ENCODE measurements around the gene NAV2. TPM values are rescaled to one million over a fixed set of nuclear protein-coding genes. Genes with fewer than 3 reads are reported as not detected.
"Not testable (repeated sequence)": the region's sequence is repeated elsewhere in the genome, so short reads cannot be mapped to it uniquely, and the experiment has no call there.

Gene NAV2
- total and polyA plus RNA-seq, 5 experiments from 2014 or later, result 0.06 to 4.2 (median 1.1) TPM; not detected in 1

- Mint-ChIP-seq H3K4me3 (peak overlapping the region in 1 of 10 donors; percentile 21), H3K27me3 (peaks cover 5 to 32% (median 27%) of the 10 kb centered on the region in 5 donors), H3K36me3 (peaks cover 0 to 3% (median 0%) of the 10 kb centered on the region in 3 donors), H3K9me3 (no peaks in the 10 kb centered on the region), H3K4me1 (peaks cover 2 to 10% (median 8%) of the 10 kb centered on the region in 4 donors), H3K27ac (no peak overlapping the region)
- ATAC-seq (no peak), DNase-seq (no peak)
- POLR2A ChIA-PET, result no interaction called here
Observed at GRCh38 chr11:19952911-19953310, 240.3 kb downstream of the NAV2 start.

GRCh38 chr11:19953336-19953735 is 240.7 kb downstream of the NAV2 start:
- Mint-ChIP-seq H3K4me3 (peak overlapping the region in 1 of 10 donors; percentile 21), H3K27ac (no peak overlapping the region), H3K27me3 (peaks cover 5 to 35% (median 27%) of the 10 kb centered on the region in 5 donors), H3K36me3 (peaks cover 0 to 3% (median 0%) of the 10 kb centered on the region in 3 donors), H3K9me3 (no peaks in the 10 kb centered on the region), H3K4me1 (peaks cover 2 to 10% (median 8%) of the 10 kb centered on the region in 4 donors)
- POLR2A ChIA-PET, result no interaction called here
- no peak for DNase-seq
- no peak for ATAC-seq

- no peak for DNase-seq
- POLR2A ChIA-PET, result no interaction called here
- no peak for ATAC-seq
- no peak overlapping the region for H3K4me3 Mint-ChIP-seq
- H3K27ac Mint-ChIP-seq, result no peak overlapping the region
- H3K4me1 Mint-ChIP-seq, result peaks cover 2 to 10% (median 8%) of the 10 kb centered on the region in 4 donors
- peaks cover 0 to 3% (median 0%) of the 10 kb centered on the region in 3 donors for H3K36me3 Mint-ChIP-seq
- H3K9me3 Mint-ChIP-seq, result no peaks in the 10 kb centered on the region
- H3K27me3 Mint-ChIP-seq, result peaks cover 5 to 35% (median 27%) of the 10 kb centered on the region in 5 donors
Observed at GRCh38 chr11:19953909-19954308, 241.3 kb downstream of the NAV2 start.

- H3K27me3 Mint-ChIP-seq, result peaks cover 5 to 27% (median 17%) of the 10 kb centered on the region in 5 donors
- DNase-seq (no peak), ATAC-seq (no peak)
- no peak overlapping the region for H3K4me3 Mint-ChIP-seq
- POLR2A ChIA-PET, result no interaction called here
- H3K36me3 Mint-ChIP-seq, result no peaks in the 10 kb centered on the region
- H3K9me3 Mint-ChIP-seq, result no peaks in the 10 kb centered on the region
- no peak overlapping the region for H3K27ac Mint-ChIP-seq
- peaks cover 2 to 13% (median 9%) of the 10 kb centered on the region in 4 donors for H3K4me1 Mint-ChIP-seq
Observed at GRCh38 chr11:19954899-19955298, 242.3 kb downstream of the NAV2 start.

GRCh38 chr11:19955660-19956059 is 243.0 kb downstream of the NAV2 start:
- peaks cover 5 to 27% (median 17%) of the 10 kb centered on the region in 5 donors for H3K27me3 Mint-ChIP-seq
- DNase-seq (no peak), ATAC-seq (no peak)
- no peak overlapping the region for H3K4me3 Mint-ChIP-seq
- H3K4me1 Mint-ChIP-seq, result peaks cover 2 to 13% (median 9%) of the 10 kb centered on the region in 4 donors
- POLR2A ChIA-PET, result no interaction called here
- H3K27ac Mint-ChIP-seq, result no peak overlapping the region
- H3K36me3 Mint-ChIP-seq, result no peaks in the 10 kb centered on the region
- H3K9me3 Mint-ChIP-seq, result no peaks in the 10 kb centered on the region

GRCh38 chr11:19956228-19956627 is 243.6 kb downstream of the NAV2 start:
- Mint-ChIP-seq H3K36me3 (no peaks in the 10 kb centered on the region), H3K4me1 (peaks cover 2 to 13% (median 9%) of the 10 kb centered on the region in 4 donors), H3K27me3 (peaks cover 5 to 27% (median 17%) of the 10 kb centered on the region in 5 donors), H3K4me3 (no peak overlapping the region), H3K9me3 (no peaks in the 10 kb centered on the region), H3K27ac (no peak overlapping the region)
- POLR2A ChIA-PET, result no interaction called here
- ATAC-seq, result no peak
- no peak for DNase-seq

- Mint-ChIP-seq H3K4me1 (peaks cover 0 to 5% (median 0%) of the 10 kb centered on the region in 4 donors), H3K9me3 (no peaks in the 10 kb centered on the region), H3K27ac (no peak overlapping the region), H3K4me3 (no peak overlapping the region), H3K27me3 (peaks cover 5 to 27% (median 17%) of the 10 kb centered on the region in 5 donors), H3K36me3 (no peaks in the 10 kb centered on the region)
- POLR2A ChIA-PET, result no interaction called here
- no peak for ATAC-seq
- no peak for DNase-seq
Observed at GRCh38 chr11:19957294-19957943, 244.8 kb downstream of the NAV2 start.

- POLR2A ChIA-PET, result no interaction called here
- no peak for DNase-seq
- H3K4me1 Mint-ChIP-seq, result peaks cover 0 to 9% (median 4%) of the 10 kb centered on the region in 4 donors
Observed at GRCh38 chr11:19958204-19958603, 245.6 kb downstream of the NAV2 start.

GRCh38 chr11:19959210-19959609 is 246.6 kb downstream of the NAV2 start:
- POLR2A ChIA-PET, result no interaction called here
- Mint-ChIP-seq H3K27ac (no peak overlapping the region), H3K4me3 (no peak overlapping the region), H3K9me3 (no peaks in the 10 kb centered on the region), H3K4me1 (peaks cover 4 to 19% (median 14%) of the 10 kb centered on the region in 4 donors), H3K27me3 (peaks cover 3 to 23% (median 9%) of the 10 kb centered on the region in 5 donors), H3K36me3 (no peaks in the 10 kb centered on the region)
- ATAC-seq, result no peak
- no peak for DNase-seq

More at GRCh38 chr11:19958204-19958603, 245.6 kb downstream of the NAV2 start:
- peak overlapping the region in 2 of 10 donors; percentile 51 to 67 for H3K27ac Mint-ChIP-seq
- ATAC-seq, result no peak
- no peaks in the 10 kb centered on the region for H3K36me3 Mint-ChIP-seq
- H3K9me3 Mint-ChIP-seq, result no peaks in the 10 kb centered on the region
- no peak overlapping the region for H3K4me3 Mint-ChIP-seq
- peaks cover 5 to 27% (median 14%) of the 10 kb centered on the region in 5 donors for H3K27me3 Mint-ChIP-seq

GRCh38 chr11:19959648-19960059 is 247.0 kb downstream of the NAV2 start:
- H3K4me1 Mint-ChIP-seq, result peaks cover 4 to 21% (median 17%) of the 10 kb centered on the region in 4 donors
- DNase-seq (no peak), ATAC-seq (no peak)
- H3K9me3 Mint-ChIP-seq, result no peaks in the 10 kb centered on the region
- POLR2A ChIA-PET, result no interaction called here
- H3K27ac Mint-ChIP-seq, result no peak overlapping the region
- no peak overlapping the region for H3K4me3 Mint-ChIP-seq
- H3K36me3 Mint-ChIP-seq, result no peaks in the 10 kb centered on the region
- peaks cover 2 to 21% (median 9%) of the 10 kb centered on the region in 5 donors for H3K27me3 Mint-ChIP-seq

- POLR2A ChIA-PET, H3K27ac Mint-ChIP-seq, H3K36me3 Mint-ChIP-seq, H3K9me3 Mint-ChIP-seq, DNase-seq, H3K4me3 Mint-ChIP-seq, ATAC-seq: not testable (repeated sequence)
- Mint-ChIP-seq H3K27me3 (peaks cover 2 to 18% (median 12%) of the 10 kb centered on the region in 5 donors), H3K4me1 (peaks cover 4 to 21% (median 19%) of the 10 kb centered on the region in 4 donors)
Observed at GRCh38 chr11:19960410-19960809, 247.8 kb downstream of the NAV2 start.

- no peak for DNase-seq
- no peaks in the 10 kb centered on the region for H3K36me3 Mint-ChIP-seq
- no peak for ATAC-seq
- no peak overlapping the region for H3K27ac Mint-ChIP-seq
- POLR2A ChIA-PET, result interaction anchor here (0.6 kb wide), 1 partner anchor 127 kb away, joined by 3 read pairs; no protein-coding TSS in a partner anchor
- H3K27me3 Mint-ChIP-seq, result peaks cover 1 to 17% (median 10%) of the 10 kb centered on the region in 5 donors
- peaks cover 4 to 22% (median 19%) of the 10 kb centered on the region in 4 donors for H3K4me1 Mint-ChIP-seq
- H3K4me3 Mint-ChIP-seq, result no peak overlapping the region
- no peaks in the 10 kb centered on the region for H3K9me3 Mint-ChIP-seq
Observed at GRCh38 chr11:19961225-19961624, 248.6 kb downstream of the NAV2 start.

GRCh38 chr11:19962053-19962800 is 249.6 kb downstream of the NAV2 start:
- Mint-ChIP-seq H3K27ac (peak overlapping the region in 2 of 10 donors; percentile 39 to 41), H3K4me3 (no peak overlapping the region), H3K27me3 (peaks cover 6 to 20% (median 12%) of the 10 kb centered on the region in 5 donors), H3K9me3 (no peaks in the 10 kb centered on the region), H3K4me1 (peaks cover 4 to 25% (median 19%) of the 10 kb centered on the region in 4 donors), H3K36me3 (no peaks in the 10 kb centered on the region)
- ATAC-seq (no peak), DNase-seq (no peak)
- POLR2A ChIA-PET, result no interaction called here
